Measurements from ENCODE around the gene OGN. TPM values are rescaled to one million over a fixed set of nuclear protein-coding genes. Genes with fewer than 3 reads are reported as not detected.

OGN gene
- total RNA-seq, 4 donors from 2014 or later, result 7.2 to 18.7 (median 7.7) TPM

- no peaks in the 10 kb centered on the region for H3K27me3 ChIP-seq
- in situ Hi-C loops (cut with MboI; ENCODE audit: low pct_ligation_motif_present in 1 of 4, low pct_unique_long_range_greater_than_20kb in 1 of 4, low sequenced_read_pairs in 3 of 4) (loop anchor here (10.0 to 25.0 kb wide), 4 partner anchors 95 to 303 kb away; partner anchors contain the start of genes CENPP (in 1 of the 4) and NOL8 (in 1 of the 4)), intact Hi-C loops (cut with DNase I; ENCODE audit: low total_unique reads) (loop anchor here (10.0 kb wide), 1 partner anchor 95 kb away; no protein-coding TSS in a partner anchor)
- peaks cover 0 to 3% (median 0%) of the 10 kb centered on the region in 4 donors for H3K4me1 ChIP-seq
- H3K4me3 ChIP-seq, result no peak overlapping the region
- no peak for TF ChIP-seq POLR2AphosphoS5 (IDR thresholded peaks at IDR 0.05)
- TF ChIP-seq, protein P1, sequence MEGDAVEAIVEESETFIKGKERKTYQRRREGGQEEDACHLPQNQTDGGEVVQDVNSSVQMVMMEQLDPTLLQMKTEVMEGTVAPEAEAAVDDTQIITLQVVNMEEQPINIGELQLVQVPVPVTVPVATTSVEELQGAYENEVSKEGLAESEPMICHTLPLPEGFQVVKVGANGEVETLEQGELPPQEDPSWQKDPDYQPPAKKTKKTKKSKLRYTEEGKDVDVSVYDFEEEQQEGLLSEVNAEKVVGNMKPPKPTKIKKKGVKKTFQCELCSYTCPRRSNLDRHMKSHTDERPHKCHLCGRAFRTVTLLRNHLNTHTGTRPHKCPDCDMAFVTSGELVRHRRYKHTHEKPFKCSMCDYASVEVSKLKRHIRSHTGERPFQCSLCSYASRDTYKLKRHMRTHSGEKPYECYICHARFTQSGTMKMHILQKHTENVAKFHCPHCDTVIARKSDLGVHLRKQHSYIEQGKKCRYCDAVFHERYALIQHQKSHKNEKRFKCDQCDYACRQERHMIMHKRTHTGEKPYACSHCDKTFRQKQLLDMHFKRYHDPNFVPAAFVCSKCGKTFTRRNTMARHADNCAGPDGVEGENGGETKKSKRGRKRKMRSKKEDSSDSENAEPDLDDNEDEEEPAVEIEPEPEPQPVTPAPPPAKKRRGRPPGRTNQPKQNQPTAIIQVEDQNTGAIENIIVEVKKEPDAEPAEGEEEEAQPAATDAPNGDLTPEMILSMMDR (IDR thresholded peaks at IDR 0.05), result no peak
- TF ChIP-seq POLR2A (IDR thresholded peaks at IDR 0.05), result no peak
- TF ChIP-seq EP300 (IDR thresholded peaks at IDR 0.05; ENCODE audit: low read depth), result no peak
- H3K9me3 ChIP-seq, result no peaks in the 10 kb centered on the region
- H3K27ac ChIP-seq, result no peak overlapping the region
- 82 to 84% methylated on average over 4 to 5 of the region's 5 CpGs for WGBS, 2 donors (ENCODE audit: low coverage in 1 of 2)
- no peak for DNase-seq
- no peaks in the 10 kb centered on the region for H3K36me3 ChIP-seq
Observed at GRCh38 chr9:92439921-92440750, 35.8 kb upstream of the OGN start.

GRCh38 chr9:92438900-92439526 lies 34.6 kb upstream of the OGN start:
- no peak for TF ChIP-seq POLR2AphosphoS5 (IDR thresholded peaks at IDR 0.05)
- TF ChIP-seq, protein P1 (IDR thresholded peaks at IDR 0.05), result peak; percentile 31 to 55 (median 46)
- Histone ChIP-seq H3K9me3 (no peaks in the 10 kb centered on the region), H3K27ac (no peak overlapping the region), H3K27me3 (no peaks in the 10 kb centered on the region), H3K4me1 (peaks cover 0 to 3% (median 0%) of the 10 kb centered on the region in 4 donors), H3K4me3 (no peak overlapping the region), H3K36me3 (no peaks in the 10 kb centered on the region)
- no peak for DNase-seq
- in situ Hi-C loops (cut with MboI; ENCODE audit: low pct_ligation_motif_present in 1 of 4, low pct_unique_long_range_greater_than_20kb in 1 of 4, low sequenced_read_pairs in 3 of 4) (loop anchor here (10.0 to 25.0 kb wide), 4 partner anchors 94 to 302 kb away; partner anchors contain the start of genes CENPP (in 1 of the 4) and NOL8 (in 1 of the 4)), intact Hi-C loops (cut with DNase I; ENCODE audit: low total_unique reads) (loop anchor here (10.0 kb wide), 1 partner anchor 94 kb away; no protein-coding TSS in a partner anchor)
- 85 to 87% methylated on average over 5 of the region's 5 CpGs for WGBS, 2 donors (ENCODE audit: low coverage in 1 of 2)

- Histone ChIP-seq H3K4me1 (peaks cover 0 to 3% (median 0%) of the 10 kb centered on the region in 4 donors), H3K27ac (no peak overlapping the region), H3K9me3 (no peaks in the 10 kb centered on the region), H3K27me3 (no peaks in the 10 kb centered on the region), H3K36me3 (no peaks in the 10 kb centered on the region), H3K4me3 (no peak overlapping the region)
- TF ChIP-seq EP300 (IDR thresholded peaks at IDR 0.05; ENCODE audit: low read depth) (no peak), POLR2AphosphoS5 (IDR thresholded peaks at IDR 0.05) (no peak), POLR2A (IDR thresholded peaks at IDR 0.05) (no peak)
- TF ChIP-seq, protein P1 (IDR thresholded peaks at IDR 0.05), result no peak
- intact Hi-C loops (cut with DNase I; ENCODE audit: low total_unique reads), result loop anchor here (10.0 kb wide), 1 partner anchor 90 kb away; no protein-coding TSS in a partner anchor
- no peak for DNase-seq
- 83 to 93% methylated on average over 1 of the region's 1 CpG for WGBS, 2 donors (ENCODE audit: low coverage in 1 of 2)
- in situ Hi-C loops (cut with MboI; ENCODE audit: low pct_ligation_motif_present in 1 of 4, low pct_unique_long_range_greater_than_20kb in 1 of 4, low sequenced_read_pairs in 3 of 4), result loop anchor here (10.0 to 25.0 kb wide), 4 partner anchors 90 to 298 kb away; partner anchors contain the start of genes CENPP (in 1 of the 4) and NOL8 (in 1 of the 4)
Observed at GRCh38 chr9:92435263-92435662, 30.9 kb upstream of the OGN start.

Data from transverse colon (tissue), 4 donors.